Right kidney (tissue), 1 donor: ENCODE data around the gene NLE1.
"Not testable (repeated sequence)": the region's sequence is repeated elsewhere in the genome, so short reads cannot be mapped to it uniquely, and the experiment has no call there.

Experiments used
- DNase-seq: peaks from one replicate; pipeline ENCODE4 v3.0.0-alpha.2; 2016

The NLE1 gene

GRCh38 chr17:35163886-35164285, 21.8 kb upstream of the NLE1 start:
- DNase-seq, result no peak

DNA sequence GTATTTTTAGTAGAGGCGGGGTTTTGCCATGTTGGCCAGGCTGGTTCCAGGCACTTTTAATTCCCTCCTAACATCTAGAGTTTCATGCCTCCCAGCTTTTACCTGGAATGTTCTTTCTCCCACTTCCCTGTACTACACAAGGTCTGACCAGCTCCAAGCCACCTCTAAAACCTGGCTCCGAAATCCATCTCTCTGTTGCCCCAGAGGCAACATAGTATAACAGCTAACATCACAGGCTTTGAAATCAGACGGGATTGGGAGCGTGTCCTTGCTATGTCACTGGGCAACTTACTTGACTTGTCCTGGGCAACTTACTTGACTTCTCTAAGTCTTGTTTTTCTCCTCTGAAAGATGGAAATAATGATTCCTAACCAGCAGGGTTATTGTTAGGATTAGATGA, 20.7 kb upstream of the NLE1 start:
- no peak for DNase-seq

GRCh38 chr17:35161281-35161761, 19.2 kb upstream of the NLE1 start:
- DNase-seq, result no peak

- DNase-seq, result no peak
These were observed 18.5 kb upstream of the NLE1 start for GRCh38 chr17:35160354-35161201.

DNA sequence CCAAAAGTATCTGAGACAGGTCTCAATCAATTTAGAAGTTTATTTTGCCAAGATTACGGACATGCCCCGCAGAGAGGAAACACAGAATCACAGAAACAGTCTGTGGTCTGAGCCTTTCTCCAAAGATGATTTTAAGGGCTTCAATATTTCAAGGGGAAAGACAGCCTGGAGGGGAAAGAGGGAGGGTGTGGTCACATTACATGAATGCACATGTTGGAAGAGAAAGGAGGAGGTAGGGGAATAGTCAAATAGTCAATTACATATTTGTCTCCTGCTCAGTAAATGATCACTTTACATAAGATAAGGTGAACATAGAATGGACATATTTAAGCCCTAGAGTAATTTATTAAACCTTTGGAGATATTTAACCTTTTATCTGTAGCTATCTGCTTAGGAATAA, 17.8 kb upstream of the NLE1 start:
- no peak for DNase-seq

- DNase-seq, result no peak
These were observed 13.1 kb upstream of the NLE1 start for GRCh38 chr17:35155246-35155645.

DNA sequence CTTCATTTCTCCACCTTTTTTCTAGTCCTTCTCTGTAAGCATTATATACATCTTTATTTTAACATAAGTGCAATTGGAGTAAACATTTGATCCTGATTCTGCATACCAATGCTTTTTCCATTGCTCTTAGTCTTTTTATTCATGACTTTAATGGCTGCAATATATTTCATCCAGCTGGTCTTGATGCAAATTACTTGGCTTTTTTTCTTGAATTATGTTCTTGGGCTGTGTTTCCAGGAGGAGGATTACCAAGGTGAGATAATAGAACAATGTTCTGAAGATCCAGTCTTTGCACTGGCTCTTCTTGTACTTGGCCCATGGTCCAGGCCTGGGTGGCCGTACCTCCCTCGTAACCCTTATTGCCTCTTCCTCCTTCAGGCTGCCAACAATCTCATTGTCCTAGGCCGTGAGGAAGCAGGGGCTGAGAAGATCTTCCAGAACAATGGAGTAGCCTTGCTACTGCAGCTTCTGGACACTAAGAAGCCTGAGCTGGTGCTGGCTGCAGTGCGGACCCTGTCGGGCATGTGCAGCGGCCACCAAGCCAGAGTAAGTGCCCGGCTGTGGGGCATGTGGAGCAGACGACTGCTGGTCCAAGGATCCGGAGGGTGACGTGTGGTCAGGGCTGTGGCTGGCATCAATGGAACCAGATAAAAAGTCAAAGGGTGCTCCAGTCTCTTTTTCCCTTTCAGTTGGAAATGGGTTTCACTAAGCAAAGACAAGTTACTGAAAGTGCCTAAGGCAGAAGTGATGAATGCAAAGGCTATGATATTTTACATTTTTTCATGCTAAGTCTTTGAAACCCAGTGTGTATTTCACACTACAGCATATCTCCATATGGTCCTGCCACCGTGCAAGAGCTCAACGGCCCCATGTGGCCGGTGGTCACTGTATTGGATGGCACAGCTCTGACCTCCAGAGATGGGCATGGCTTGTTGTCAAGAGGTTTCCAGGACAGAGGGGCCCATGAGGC, 12.4 kb upstream of the NLE1 start:
- no peak for DNase-seq

DNA sequence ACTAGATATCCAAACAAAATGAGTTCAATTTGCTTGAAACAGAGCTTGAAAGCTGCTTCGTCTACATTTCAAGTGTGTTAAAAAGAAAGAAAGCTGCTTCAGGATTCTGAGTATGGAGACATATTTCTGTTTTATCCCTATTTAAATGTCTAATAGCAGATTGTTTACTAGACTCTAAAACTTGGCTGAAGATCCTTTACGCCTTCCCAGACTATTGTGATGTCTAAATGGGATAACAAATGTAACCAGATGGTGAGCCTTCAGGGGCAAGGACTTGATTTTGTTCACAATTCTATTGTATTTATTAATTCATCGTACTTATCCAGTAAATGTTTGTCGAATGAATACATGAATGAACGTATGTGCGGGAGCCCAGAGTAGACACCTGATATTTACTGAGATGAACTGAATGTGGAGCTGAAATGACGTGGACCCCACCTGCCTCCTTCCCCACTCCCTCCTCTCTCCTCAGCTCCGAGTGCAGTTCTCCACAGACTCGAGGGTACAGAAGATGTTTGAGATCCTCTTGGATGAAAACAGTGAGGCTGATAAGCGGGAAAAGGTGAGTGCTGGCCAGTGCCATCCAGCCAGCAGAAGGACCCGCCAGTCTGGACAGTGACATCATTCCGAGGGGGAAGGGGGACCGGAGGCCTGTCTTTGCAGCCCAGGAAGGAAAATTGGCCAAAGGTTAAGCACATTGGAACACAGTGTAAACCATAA, 10.5 kb upstream of the NLE1 start:
- DNase-seq, result no peak

GRCh38 chr17:35151080-35151479, 9.0 kb upstream of the NLE1 start:
- DNase-seq, result not testable (repeated sequence)

- no peak for DNase-seq
These were observed 7.8 kb upstream of the NLE1 start for GRCh38 chr17:35149941-35150340.

- no peak for DNase-seq
These were observed 6.0 kb upstream of the NLE1 start for GRCh38 chr17:35148144-35148543.

- DNase-seq, result no peak
These were observed 5.3 kb upstream of the NLE1 start, which contains the start of gene UNC45B for GRCh38 chr17:35147375-35147905. UNC45B (plus strand) TSS chr17:35147817; CDS start chr17:35148264, 447 bp downstream.

DNA sequence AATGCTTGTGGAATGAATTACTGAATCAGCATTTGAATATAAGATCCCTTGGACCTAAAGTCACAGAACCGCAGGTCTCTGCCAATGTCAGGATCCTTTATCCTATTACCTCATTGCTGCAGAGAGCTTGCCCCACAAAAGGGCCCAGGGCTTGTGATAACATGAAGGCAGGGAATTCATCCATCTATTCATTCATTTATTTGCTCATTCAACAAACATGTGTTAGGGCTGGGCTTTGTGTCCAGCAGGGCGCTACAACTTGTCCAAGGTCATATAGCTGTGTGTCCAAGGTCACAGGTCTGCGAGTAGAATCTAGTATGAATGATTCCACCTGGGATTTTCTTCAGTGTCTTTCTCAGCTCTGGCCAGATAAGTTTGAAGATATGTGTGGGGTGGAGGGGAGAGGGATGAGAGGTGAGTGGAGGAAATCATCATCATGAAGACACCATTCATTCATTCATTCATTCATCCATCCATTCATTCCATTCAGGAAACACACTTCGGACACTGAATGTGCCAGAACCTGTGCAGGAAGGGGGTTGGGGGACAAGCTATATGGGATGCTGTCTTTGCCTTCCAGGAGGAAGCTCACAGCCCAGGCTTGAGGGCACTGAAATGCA, 4.2 kb upstream of the NLE1 start:
- no peak for DNase-seq

GRCh38 chr17:35144840-35145239, 2.7 kb upstream of the NLE1 start:
- DNase-seq, result no peak

- no peak for DNase-seq
These were observed 329 bp upstream of the NLE1 start for GRCh38 chr17:35142467-35142796.

DNA sequence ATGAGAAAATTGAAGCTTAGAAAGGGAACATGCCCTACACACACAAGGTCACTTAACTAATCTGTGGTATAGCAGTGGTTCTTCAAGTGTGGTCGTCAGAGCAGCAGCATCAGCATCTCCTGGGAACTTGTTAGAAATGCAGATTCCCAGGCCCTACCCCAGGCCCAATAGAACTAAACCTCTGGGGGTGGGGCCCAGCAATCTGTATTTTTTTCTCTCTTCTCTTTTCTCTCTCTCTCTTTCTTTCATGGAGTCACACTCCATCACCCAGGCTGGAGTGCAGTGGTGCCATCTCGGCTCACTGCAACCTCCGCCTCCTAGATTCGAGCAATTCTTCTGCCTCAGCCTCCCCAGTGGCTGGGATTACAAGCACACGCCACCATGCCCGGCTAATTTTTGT, 3.9 kb downstream of the NLE1 start:
- DNase-seq, result no peak

DNA sequence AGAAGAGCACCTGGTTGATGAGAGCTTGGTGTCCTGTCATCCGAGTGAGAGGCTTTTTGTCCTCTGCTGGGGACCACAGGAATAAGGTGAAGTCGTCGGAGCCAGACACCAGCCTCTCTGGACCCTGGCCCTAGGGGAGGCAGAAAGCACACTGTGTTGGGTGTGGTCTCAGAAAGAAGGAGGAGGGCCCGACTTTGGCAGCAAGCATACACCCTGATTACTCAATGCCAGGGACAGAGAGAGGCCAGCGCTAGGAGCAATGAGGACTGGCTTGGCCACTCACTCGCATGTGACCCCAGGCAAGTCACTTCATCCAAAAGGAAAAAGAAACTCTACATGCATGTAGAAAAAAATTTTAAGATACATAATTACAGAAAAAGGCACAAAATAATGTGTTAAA, 6.8 kb downstream of the NLE1 start:
- DNase-seq, result no peak

DNA sequence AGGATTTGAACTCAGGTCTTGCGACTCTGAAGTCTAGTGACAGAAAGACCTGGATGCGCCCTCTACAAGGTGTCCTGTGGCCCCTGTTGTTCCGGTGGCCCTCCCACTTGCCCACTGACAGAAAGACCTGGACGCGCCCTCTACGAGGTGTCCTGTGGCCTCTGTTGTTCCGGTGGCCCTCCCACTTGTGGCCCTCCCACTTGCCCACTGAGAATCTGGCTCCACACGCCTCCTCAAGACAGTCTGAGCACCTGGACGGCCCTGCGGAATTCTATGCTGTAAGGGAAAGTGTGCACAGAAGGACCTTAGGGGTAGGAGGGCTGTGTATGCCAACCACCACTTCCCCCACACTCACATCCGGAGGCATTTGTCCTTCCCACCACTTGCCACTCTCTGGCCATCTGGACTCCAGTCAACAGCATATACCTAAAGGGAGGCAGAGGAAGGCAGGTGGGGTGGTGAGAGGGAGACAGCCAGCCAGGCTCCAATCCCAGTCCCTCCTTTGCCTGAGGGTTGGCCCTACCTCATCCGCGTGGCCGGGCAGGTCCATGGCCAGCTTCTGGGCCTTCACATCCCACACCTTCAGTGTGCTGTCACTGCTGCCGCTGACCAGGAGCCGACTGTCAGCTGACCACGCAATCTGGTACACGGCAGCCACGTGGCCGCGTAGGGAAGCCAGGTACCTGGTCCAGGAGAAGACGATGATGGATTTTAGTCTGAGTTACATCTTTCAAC, 9.1 kb downstream of the NLE1 start:
- no peak for DNase-seq

DNA sequence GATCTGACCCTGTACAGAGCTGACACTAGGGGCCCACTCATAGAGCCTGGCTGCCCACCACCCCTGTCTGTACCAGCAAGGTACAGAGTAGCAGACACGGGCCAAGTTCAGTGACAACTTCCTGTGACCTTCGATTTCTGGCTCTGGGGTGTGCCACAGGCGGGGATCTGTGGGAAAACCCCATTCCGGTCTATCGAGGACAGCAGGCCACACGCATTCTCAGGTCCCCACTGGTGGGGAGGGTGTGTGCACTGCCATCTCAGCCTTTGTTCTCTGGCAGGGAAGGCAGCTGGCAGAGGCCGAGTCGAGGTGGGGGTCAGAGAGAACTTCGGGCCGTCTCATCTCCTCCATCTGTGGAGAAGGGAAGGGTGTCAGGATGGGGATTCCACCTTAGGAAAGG, 10.0 kb downstream of the NLE1 start:
- DNase-seq, result no peak

DNA sequence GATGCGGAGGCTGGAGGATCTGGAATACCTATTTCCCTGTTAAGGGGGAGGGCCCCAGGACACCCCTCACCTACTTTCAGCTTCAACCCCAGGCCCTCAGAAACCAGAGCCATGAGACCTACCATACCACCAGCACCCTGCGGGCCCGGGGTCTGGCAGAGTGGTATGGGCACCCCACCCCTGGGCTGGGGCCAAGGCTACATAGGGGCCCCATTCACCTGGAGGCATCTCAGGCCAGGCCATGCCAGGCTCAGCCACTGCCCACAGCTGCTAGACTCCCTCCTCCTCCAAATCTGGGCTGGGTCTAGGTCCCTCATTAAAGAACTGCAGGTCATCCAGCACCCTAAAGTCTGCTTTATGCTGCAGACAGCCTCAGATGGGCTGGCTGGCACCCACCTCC, 11.7 kb downstream of the NLE1 start:
- no peak for DNase-seq

DNA sequence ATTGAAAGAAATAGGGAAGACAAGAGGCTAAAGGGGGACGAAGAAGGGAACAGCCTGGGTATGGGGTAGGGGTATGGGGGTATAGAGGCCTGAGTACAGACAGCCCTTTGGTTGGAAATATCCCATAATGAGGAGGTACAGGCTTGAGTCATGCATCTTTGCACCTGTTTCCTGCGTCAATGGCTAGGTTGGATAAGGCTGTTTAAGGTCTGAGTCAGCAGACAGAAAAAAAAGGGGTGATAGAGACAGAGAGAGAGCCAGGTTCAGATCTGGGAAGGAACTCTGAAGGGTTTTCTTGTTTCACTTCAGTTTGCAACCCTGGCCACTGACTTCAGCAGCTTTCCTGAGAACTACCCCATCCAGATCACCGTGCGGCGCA, 12.1 kb downstream of the NLE1 start:
- DNase-seq, result no peak
